GM19023 (cell line): ENCODE measurements around the gene TXNL4A.
"Not testable (repeated sequence)": the region's sequence is repeated elsewhere in the genome, so short reads cannot be mapped to it uniquely, and the experiment has no call there.

Source experiments
- ATAC-seq: cut with Tn5 transposase; IDR thresholded peaks from one replicate; pipeline ENCODE4 v1.9.1; 2021; ENCODE audit warnings: mild to moderate bottlenecking, moderate library complexity; ENCODE audit not compliant: unreplicated experiment

The TXNL4A gene

GRCh38 chr18:79965119-79965902 lies 23.1 kb downstream of the TXNL4A start:
- ATAC-seq, result no peak

GRCh38 chr18:79964330-79965118 lies 23.8 kb downstream of the TXNL4A start, which contains the start of gene HSBP1L1:
HSBP1L1 (plus strand) TSS chr18:79964643; CDS start chr18:79964736, 93 bp downstream.
- peak; percentile 67 for ATAC-seq

DNA sequence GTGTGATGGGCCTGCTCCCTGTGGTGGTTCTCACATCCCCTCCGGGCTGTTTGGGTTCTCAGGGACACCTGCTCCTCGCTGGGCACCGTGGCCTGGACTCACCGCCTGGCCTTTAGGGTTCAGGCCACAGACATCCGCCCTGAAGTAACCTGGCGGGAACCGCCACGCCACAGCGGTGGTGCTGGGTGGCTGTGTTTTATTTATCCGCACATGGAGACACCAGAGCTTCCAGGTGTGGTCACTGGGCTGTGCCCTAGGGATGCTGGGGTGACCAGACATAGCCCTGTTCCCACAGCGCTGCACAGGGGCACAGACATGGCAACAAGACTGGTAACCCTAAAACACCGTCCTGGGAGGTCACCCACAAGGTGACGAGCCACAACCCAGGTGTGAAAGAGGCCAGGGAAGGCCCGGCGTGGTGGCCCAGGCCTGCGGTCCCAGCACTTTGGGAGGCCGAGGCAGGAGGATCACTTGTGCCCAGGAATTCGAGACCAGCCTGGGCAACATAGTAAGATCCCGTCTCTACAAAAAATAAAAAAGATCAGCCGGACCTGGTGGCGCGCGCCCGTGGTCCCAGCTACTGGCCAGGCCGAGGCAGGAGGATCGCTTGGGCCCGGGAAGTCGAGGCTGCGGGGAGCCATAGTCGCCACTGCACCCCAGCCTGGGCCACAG lies 24.6 kb downstream of the TXNL4A start:
- no peak for ATAC-seq

DNA sequence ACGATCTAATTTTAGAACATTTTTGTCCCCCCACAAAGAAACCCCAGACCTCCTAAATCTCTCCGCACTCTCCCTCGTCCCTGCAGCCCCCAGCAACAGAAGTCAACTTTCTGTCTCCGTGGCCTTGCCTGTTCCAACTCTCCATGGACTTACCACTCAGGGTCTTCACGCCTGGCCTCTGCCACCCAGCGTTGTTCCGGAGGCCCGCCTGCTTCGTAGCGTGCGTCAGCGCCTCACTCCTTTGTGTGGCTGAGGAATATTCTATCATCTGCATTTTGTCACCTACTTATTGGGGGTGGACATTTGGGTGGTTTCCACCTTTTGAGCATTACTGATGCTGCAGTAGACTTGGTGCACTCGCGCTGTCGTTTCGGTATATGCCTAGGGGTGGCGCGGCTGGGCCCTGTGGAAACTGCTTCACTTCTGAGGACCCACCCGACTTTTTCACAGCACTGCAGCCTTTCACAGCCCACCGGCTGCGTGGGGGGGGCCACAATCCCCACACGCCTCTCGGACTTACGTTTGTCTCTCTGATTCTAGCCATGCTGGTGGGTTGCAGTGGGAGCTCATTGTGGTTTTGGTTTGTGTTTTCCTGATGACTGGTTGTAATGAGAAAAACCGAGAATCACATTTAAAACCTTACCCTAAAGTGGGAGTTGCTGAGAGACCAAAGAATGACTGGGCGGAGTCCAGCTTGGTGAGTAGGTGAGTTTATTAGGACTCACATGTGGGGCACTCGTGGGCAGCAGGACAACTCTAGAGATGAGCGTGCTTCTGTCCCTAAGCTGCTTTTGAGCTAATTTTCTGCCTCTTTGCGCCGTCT lies 25.3 kb downstream of the TXNL4A start:
- ATAC-seq, result peak; percentile 53

GRCh38 chr18:79962311-79962710 lies 26.1 kb downstream of the TXNL4A start:
- no peak for ATAC-seq

GRCh38 chr18:79961527-79962291 lies 26.7 kb downstream of the TXNL4A start:
- no peak for ATAC-seq

DNA sequence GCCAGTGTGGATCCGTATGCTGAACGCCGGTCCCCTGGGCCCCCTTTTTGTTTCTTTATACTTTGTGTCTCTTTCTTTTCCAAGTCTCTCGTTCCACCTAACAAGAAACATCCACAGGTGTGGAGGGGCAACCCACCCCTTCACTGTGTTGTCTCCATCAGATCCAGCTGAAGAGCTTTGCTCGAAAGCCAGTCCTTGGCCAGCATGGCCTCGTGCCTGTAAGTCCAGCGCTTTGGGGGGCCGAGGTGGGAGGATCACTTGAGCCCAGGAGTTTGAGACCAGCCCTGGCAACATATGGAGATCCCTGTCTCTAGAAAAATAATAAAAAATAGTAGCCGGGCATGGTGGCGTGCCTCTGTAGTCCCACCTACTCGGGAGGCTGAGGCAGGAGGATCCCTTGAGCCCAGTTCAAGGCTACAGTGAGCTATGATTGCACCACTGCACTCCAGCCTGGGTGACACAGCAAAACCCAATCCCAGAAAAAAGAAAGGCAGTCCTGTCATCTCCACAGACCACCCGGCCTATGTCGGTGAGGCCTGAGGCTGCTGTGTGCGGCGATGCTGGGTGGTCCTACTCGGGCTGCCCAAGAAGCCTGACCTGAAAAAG lies 27.3 kb downstream of the TXNL4A start:
- ATAC-seq, result no peak

- ATAC-seq, result not testable (repeated sequence)
Observed at GRCh38 chr18:79960161-79960801, 28.1 kb downstream of the TXNL4A start.

DNA sequence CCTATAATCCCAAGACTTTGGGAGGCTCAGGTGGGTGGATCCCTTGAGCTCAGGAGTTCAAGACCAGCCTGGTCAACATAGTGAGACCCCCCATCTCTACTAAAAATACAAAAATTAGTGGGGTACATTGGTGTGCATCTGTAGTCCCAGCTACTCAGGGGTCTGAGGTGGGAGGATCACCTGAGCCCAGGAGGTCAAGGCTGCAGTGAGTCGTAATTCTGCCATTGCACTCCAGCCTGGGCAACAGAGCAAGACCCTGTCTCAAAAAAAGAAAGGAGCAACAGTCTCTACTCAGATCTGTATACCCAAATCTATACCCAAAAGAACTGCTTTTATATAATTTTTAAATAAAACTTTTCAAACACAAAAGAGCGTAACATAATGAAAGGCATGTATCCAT lies 29.4 kb downstream of the TXNL4A start:
- ATAC-seq, result no peak

GRCh38 chr18:79956276-79956675 lies 32.1 kb downstream of the TXNL4A start:
- no peak for ATAC-seq

- no peak for ATAC-seq
Observed at GRCh38 chr18:79955302-79956075, 32.9 kb downstream of the TXNL4A start.

- ATAC-seq, result no peak
Observed at GRCh38 chr18:79954791-79955190, 33.6 kb downstream of the TXNL4A start.

DNA sequence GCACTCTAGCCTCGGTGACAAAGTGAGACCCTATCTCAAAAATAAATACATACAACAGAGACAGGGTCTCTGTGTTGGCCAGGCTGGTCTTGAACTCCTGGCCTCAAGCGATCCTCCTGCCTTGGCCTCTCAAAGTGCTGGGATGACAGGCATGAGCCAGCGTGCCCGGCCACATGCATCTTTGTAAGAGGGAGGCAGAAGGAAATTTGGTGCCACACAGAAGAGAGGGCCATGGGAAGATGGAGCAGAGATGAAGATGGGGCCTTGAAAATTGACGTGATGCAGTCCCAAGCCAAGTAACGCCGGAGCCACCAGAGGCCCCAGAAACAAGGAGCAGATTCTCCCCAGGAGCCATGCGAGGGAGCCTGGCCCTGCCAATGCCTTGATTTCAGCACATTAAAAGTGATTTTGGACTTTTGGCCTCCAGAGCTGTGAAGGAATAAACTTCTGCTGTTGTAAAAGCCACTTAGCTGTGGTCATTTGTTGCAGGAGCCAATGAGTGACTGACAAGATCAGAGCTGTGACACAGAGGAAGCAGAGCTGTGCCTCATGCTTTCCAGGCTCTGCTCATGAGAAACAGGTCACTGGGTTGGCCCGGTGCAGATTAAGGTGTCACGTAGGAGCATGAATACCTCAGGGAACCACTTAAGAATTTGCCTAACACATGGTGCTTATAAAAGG lies 34.3 kb downstream of the TXNL4A start:
- ATAC-seq, result no peak

DNA sequence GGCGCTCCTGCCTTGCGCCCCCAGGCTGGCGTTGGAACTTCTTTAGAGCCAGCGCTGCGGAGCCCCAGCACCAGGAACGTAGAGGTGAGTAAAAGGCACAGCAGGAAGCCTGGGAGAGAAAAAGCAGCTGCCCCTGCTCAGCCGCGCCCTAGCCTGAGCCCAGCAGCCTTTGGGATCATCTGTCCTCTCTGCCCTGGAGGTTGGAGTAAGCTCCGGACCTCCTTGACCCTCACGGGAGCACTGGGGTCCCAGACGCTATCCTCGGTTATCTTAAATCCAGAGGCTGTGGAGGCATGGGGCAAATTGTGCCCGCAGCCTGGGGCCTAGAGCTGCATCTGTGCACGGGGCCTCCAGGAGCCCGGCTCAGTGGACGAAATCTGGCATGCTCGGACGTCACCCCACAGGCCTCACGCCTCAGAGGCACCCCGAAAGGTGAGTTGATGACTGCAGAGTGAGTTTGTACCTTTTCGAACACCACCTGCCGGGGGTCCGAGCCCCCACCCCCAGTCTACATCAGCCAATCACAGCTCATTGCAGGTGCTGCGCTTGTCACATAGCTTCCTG lies 35.3 kb downstream of the TXNL4A start:
- ATAC-seq, result no peak

- ATAC-seq, result no peak
Observed at GRCh38 chr18:79952456-79952995, 35.8 kb downstream of the TXNL4A start.

DNA sequence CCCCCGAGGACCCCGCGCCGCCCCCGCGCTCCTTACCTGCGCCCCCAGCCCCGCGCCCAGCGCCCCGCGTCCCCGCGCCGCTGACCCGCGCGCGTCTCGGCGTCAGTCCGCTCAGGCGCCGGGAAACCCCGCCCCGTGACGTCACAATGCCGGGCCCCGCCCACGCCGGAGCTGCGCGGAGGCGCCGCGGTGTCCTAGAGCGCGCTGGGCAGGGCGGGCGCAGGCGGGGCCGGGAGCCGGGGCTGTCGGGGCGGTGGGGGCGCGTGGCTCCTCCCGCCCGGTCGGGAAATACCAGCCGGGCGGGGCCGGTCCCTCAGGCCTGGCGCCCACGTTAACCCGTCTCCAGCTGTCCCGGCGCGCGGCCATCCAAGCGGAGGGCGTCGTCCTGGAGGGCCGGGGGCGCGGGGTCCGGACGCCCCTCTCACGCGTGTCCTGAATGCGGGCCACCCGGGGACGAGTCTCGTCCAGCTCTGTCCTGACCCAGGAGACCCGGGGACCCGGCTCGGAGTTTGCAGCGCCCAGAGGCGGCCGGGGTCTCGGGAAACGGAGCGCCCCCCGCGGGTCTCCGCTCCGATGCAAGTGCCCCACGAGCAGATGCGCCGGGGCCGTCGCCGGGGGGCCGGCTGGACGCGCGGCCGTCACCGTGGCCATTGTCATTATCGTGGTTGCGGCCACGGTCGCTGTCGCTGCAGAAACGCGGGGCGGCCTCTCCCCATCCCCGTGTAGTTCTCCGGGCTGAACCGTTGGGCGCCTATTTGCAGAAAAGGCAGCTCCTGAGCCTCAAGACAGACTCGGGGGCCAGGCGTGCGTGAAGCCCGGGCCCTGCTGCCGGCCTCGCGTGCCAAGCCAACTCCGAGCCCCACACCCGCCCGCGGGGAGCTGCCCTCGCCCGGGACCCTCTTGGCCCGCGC lies 36.6 kb downstream of the TXNL4A start, which contains the start of gene SLC66A2:
Gene SLC66A2, minus strand, starts transcription at position 109 of the 911 bp plus-strand sequence. CDS start 727 bp downstream, outside the sequence.
- ATAC-seq, result peak; percentile 69
